HUES64 (cell line): Measurements from ENCODE around the gene MMP24. TPM values are rescaled to one million over a fixed set of nuclear protein-coding genes. Genes with fewer than 3 reads are reported as not detected.
"Not testable (repeated sequence)": the region's sequence is repeated elsewhere in the genome, so short reads cannot be mapped to it uniquely, and the experiment has no call there.

Experiments
- H3K27ac ChIP-seq: 2 replicates; pipeline ENCODE4 v1.7.0; 2013; ENCODE audit warnings: low read depth, low read length, inconsistent platforms
- H3K27me3 ChIP-seq: 2 replicates; pipeline ENCODE4 v1.6.1; 2013; ENCODE audit warnings: mild to moderate bottlenecking, low read length; ENCODE audit not compliant: insufficient read depth
- H3K36me3 ChIP-seq: 2 replicates; pipeline ENCODE4 v1.6.1; 2013; ENCODE audit warnings: mild to moderate bottlenecking, low read length; ENCODE audit not compliant: insufficient read depth
- H3K4me1 ChIP-seq: 2 replicates; pipeline ENCODE4 v1.6.1; 2013; ENCODE audit warnings: mild to moderate bottlenecking, low read length, moderate library complexity; ENCODE audit not compliant: insufficient read depth
- H3K4me3 ChIP-seq: 2 replicates; pipeline ENCODE4 v1.5.1; 2013; ENCODE audit warnings: mild to moderate bottlenecking, low read length, moderate library complexity
- H3K9ac ChIP-seq: 2 replicates; pipeline ENCODE4 v1.6.1; 2013; ENCODE audit warnings: mild to moderate bottlenecking, low read depth, low read length
- H3K9me3 ChIP-seq: 2 replicates; pipeline ENCODE4 v1.6.1; 2013; ENCODE audit warnings: low read depth, low read length; ENCODE audit not compliant: insufficient read depth
- WGBS: fragments of 150-250, 120-280 bp; methylation state at CpG from one replicate; pipeline ENCODE4 v1.1.7; 2013; ENCODE audit warnings: missing lambda C conversion rate; 5-methylcytosine and 5-hydroxymethylcytosine counted together
- polyA plus RNA-seq, 2 experiments: library from polyadenylated mRNA; stranded (reverse); fragments of 50-300 nt; gene quantifications; one replicate each; pipeline ENCODE4 v1.2.3, GENCODE V29; 2013

MMP24 gene
- polyA plus RNA-seq (2013, experiment 1 of 2) = 8.1 TPM
- polyA plus RNA-seq (2013, experiment 2 of 2) = 6.9 TPM

- H3K9ac ChIP-seq = peak within 1 kb of the TSS; percentile 38; the same call in 1 of the 2 replicates
- H3K27me3 ChIP-seq = peaks cover 32% of the 10 kb centered on the region
- H3K9me3 ChIP-seq = no peaks in the 10 kb centered on the region
- H3K27ac ChIP-seq = no peak within 1 kb of the TSS; the same call in 1 of the 2 replicates
- H3K36me3 ChIP-seq = no peaks in the 10 kb centered on the region
- WGBS = 1% methylated on average over 67 of the region's 70 CpGs
- peak within 1 kb of the TSS; percentile 65 for H3K4me3 ChIP-seq
- peaks cover 14% of the 10 kb centered on the region for H3K4me1 ChIP-seq
These were observed at the start of gene MMP24 for GRCh38 chr20:35226126-35226883. MMP24 (plus strand) TSS chr20:35226690; CDS start chr20:35226739, 49 bp downstream.

GRCh38 chr20:35179292-35180212 lies 46.9 kb upstream of the MMP24 start:
- no peak overlapping the region for H3K4me3 ChIP-seq
- H3K4me1 ChIP-seq = no peaks in the 10 kb centered on the region
- H3K27me3 ChIP-seq = no peaks in the 10 kb centered on the region
- WGBS = 94% methylated on average over 10 of the region's 11 CpGs
- H3K9me3 ChIP-seq = no peaks in the 10 kb centered on the region
- H3K9ac ChIP-seq = no peak overlapping the region
- H3K36me3 ChIP-seq = peaks cover 14% of the 10 kb centered on the region; the same call in 1 of the 2 replicates
- no peak overlapping the region for H3K27ac ChIP-seq

- Histone ChIP-seq H3K9ac (no peak overlapping the region), H3K36me3 (peaks cover 14% of the 10 kb centered on the region; the same call in 1 of the 2 replicates), H3K27me3 (no peaks in the 10 kb centered on the region), H3K27ac (no peak overlapping the region), H3K4me3 (no peak overlapping the region), H3K4me1 (no peaks in the 10 kb centered on the region), H3K9me3 (no peaks in the 10 kb centered on the region)
- 95% methylated on average over 5 of the region's 5 CpGs for WGBS
These were observed 46.2 kb upstream of the MMP24 start for GRCh38 chr20:35180266-35180665.

DNA sequence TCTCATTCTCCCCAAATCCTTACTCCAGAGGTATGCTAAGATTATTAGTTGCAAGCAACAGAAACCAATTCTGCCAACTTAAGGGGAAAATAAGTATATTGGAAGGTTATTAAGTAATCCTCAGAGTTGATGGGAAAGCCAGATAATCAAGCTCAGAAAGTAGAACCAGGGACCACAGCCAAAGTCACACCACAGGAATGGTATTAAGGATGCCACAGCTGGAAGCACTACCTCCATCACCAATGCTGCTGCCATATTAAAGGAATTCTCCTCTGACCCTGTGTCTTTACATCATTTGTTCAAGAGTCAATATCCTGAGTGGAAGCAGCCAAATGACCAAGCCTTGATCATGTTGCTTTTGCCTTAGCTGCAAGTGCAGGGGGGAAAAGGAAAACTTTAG lies 44.8 kb upstream of the MMP24 start:
- Histone ChIP-seq H3K9ac (no peak overlapping the region), H3K4me3 (no peak overlapping the region), H3K27me3 (no peaks in the 10 kb centered on the region), H3K27ac (no peak overlapping the region), H3K4me1 (no peaks in the 10 kb centered on the region), H3K36me3 (peaks cover 8% of the 10 kb centered on the region; the same call in 1 of the 2 replicates), H3K9me3 (peaks cover 3% of the 10 kb centered on the region; the same call in 1 of the 2 replicates)

DNA sequence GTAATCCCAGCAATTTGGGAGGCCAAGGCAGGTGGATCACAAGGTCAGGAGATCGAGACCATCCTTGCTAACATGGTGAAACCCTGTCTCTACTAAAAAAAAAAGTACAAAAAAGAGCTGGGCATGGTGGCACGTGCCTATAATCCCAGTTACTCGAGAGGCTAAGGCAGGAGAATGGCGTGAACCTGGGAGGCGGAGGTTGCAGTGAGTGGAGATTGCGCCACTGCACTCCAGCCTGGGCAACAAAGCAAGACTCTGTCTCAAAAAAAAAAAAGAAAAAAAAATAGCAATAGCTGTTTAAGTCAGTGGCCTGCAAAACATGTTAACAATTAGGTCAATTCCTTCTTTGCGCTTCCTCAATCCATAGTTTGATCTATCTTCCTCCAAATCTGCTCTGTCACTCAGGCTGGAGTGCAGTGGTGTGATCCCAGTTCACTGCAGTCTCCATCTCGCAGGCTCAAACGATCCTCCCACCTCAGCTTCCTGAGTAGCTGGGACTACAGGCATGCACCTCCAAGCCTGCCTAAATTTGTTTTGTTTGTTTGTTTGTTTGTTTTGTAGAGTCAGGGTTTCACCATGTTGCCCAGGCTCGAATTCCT lies 39.7 kb upstream of the MMP24 start:
- WGBS = 91% methylated on average over 10 of the region's 10 CpGs
- H3K4me1 ChIP-seq, H3K27me3 ChIP-seq, H3K9me3 ChIP-seq, H3K27ac ChIP-seq, H3K36me3 ChIP-seq, H3K9ac ChIP-seq, H3K4me3 ChIP-seq: not testable (repeated sequence)

DNA sequence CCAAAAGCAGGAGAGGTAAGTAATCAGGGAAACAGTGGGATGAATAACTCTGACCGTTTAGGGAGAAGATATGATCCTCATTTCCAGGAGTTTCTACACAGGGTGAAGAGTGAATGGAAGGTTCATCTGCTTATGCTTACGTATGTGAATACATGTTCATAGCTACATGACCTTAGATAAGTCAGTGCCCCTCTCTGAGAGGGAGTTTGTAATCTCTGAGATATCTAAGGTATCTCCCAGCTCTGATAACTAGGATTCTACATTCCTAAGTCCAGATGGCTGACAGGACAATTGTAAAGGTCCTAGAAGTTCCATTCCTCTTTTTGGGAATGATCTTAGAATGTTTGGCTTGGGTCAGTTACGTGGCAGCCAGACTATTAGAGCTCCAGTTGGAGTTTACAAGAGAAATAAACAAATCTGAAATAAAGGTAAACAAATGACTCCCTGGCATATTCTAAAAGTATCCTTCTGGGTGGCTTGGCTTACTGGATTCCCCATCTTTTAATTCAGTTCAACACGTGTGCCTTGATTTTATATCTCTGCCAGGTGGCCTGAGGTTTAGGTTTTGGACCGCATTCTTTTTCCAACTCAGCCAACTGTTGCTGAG lies 38.8 kb upstream of the MMP24 start:
- no peak overlapping the region for H3K9ac ChIP-seq
- H3K36me3 ChIP-seq = no peaks in the 10 kb centered on the region
- 88% methylated on average over 5 of the region's 5 CpGs for WGBS
- no peak overlapping the region for H3K27ac ChIP-seq
- H3K27me3 ChIP-seq = no peaks in the 10 kb centered on the region
- H3K4me3 ChIP-seq = no peak overlapping the region
- H3K9me3 ChIP-seq = peaks cover 3% of the 10 kb centered on the region; the same call in 1 of the 2 replicates
- H3K4me1 ChIP-seq = peaks cover 4% of the 10 kb centered on the region; the same call in 1 of the 2 replicates

DNA sequence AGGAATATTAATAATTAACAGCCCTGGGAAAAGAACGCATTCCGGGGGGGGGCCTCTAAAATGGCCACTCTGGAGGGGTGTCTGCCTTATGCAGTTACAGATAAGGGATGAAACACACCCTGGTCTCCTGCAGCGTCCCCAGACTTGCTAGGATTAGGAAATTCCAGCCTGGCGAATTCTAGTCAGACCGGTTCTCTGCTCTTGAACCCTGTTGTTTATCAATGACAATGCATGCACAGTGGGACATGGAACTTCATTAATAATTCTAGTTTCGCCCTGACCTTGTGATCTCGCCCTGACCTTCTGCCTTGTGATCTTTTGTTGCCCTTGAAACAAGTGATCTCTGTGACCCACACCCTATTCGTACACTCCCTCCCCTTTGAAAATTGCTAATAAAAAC lies 37.3 kb upstream of the MMP24 start:
- H3K4me3 ChIP-seq, H3K36me3 ChIP-seq, H3K27me3 ChIP-seq, H3K9me3 ChIP-seq, H3K4me1 ChIP-seq, H3K9ac ChIP-seq, H3K27ac ChIP-seq: not testable (repeated sequence)
- 85% methylated on average over 8 of the region's 8 CpGs for WGBS

DNA sequence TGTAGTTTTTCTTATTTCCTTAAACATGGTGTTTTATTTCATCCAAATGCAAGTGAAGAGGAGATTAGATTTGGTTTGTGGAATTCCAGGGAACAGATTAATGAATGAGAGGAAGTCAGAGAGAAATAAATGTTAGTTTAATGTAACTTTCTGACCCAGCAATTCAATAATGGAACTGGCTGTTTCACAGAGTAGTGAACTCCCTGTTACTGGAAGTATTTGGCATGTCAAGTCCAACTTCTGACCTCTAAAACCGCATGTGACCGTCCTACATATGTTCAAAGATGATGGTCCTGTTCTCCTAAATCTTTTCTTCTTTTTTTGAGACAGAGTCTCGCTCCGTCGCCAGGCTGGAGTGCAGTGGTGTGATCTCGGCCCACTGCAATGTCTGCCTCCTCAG lies 35.9 kb upstream of the MMP24 start:
- H3K9me3 ChIP-seq = peaks cover 7% of the 10 kb centered on the region; the same call in 1 of the 2 replicates
- 93% methylated on average over 6 of the region's 6 CpGs for WGBS
- H3K27me3 ChIP-seq = no peaks in the 10 kb centered on the region
- H3K4me1 ChIP-seq = peaks cover 4% of the 10 kb centered on the region; the same call in 1 of the 2 replicates
- H3K36me3 ChIP-seq = no peaks in the 10 kb centered on the region
- H3K27ac ChIP-seq = no peak overlapping the region
- H3K9ac ChIP-seq = no peak overlapping the region
- H3K4me3 ChIP-seq = no peak overlapping the region

- H3K27ac ChIP-seq = no peak overlapping the region
- H3K9ac ChIP-seq = no peak overlapping the region
- WGBS = 81% methylated on average over 5 of the region's 5 CpGs
These were observed 34.9 kb upstream of the MMP24 start for GRCh38 chr20:35191419-35192117.

GRCh38 chr20:35192118-35192872 lies 34.2 kb upstream of the MMP24 start:
- H3K4me3 ChIP-seq = no peak overlapping the region
- H3K36me3 ChIP-seq = no peaks in the 10 kb centered on the region
- H3K9me3 ChIP-seq = peaks cover 17% of the 10 kb centered on the region
- H3K4me1 ChIP-seq = peaks cover 4% of the 10 kb centered on the region; the same call in 1 of the 2 replicates
- WGBS = 74% methylated on average over 6 of the region's 9 CpGs
- H3K9ac ChIP-seq = no peak overlapping the region
- no peaks in the 10 kb centered on the region for H3K27me3 ChIP-seq
- no peak overlapping the region for H3K27ac ChIP-seq

More at GRCh38 chr20:35191419-35192117, 34.9 kb upstream of the MMP24 start:
- H3K9me3 ChIP-seq = peaks cover 9% of the 10 kb centered on the region
- peaks cover 4% of the 10 kb centered on the region; the same call in 1 of the 2 replicates for H3K4me1 ChIP-seq
- no peaks in the 10 kb centered on the region for H3K36me3 ChIP-seq
- H3K27me3 ChIP-seq = no peaks in the 10 kb centered on the region
- H3K4me3 ChIP-seq = no peak overlapping the region
